Adrenal gland (tissue), 12 donors: ENCODE results near the gene PLEKHN1. TPM values are rescaled to one million over a fixed set of nuclear protein-coding genes. Genes with fewer than 3 reads are reported as not detected.

ENCODE experiments used
- DNase-seq, 7 donors: peaks; one replicate each; pipeline ENCODE4 v3.0.0-alpha.2; 2019 to 2020
- H3K27ac ChIP-seq, 5 donors: fragments of 200-600 bp; sonication (generic) in 4 of 5; 1 replicate in 3 of 5; 2 replicates in 2 of 5; pipeline versions ENCODE4 v1.5.1 to v1.8.0; 2016 to 2020; ENCODE audit warnings: mild to moderate bottlenecking in 1 of 5
- H3K27me3 ChIP-seq: fragments of 200-600 bp; 2 replicates; pipeline ENCODE4 v1.8.0; 2021
- H3K36me3 ChIP-seq, 2 donors: fragments of 200-600 bp; replicated peaks in 1 of 2; 1 replicate in 1 of 2; 2 replicates in 1 of 2; pipeline versions ENCODE4 v1.5.1 to v1.8.0; 2018 to 2022
- H3K4me1 ChIP-seq, 2 donors: fragments of 200-600 bp; replicated peaks in 1 of 2; 1 replicate in 1 of 2; 2 replicates in 1 of 2; pipeline versions ENCODE4 v1.5.1 to v1.8.0; 2018 to 2021
- H3K4me3 ChIP-seq, 4 donors: fragments of 200-600 bp; sonication (generic) in 3 of 4; one replicate each; pipeline ENCODE4 v1.5.1; 2016 to 2018
- H3K9me3 ChIP-seq, 3 donors: fragments of 200-600 bp; sonication (generic) in 1 of 3; replicated peaks in 1 of 3; 1 replicate in 2 of 3; 2 replicates in 1 of 3; pipeline versions ENCODE4 v1.5.1 to v1.8.0; 2016 to 2021
- POLR2A ChIP-seq, 2 donors: fragments of 450-650 bp; IDR thresholded peaks; one replicate each; pipeline ENCODE4 v1.6.1; 2017; ENCODE audit warnings: antibody characterized with exemption in 2 of 2, mild to moderate bottlenecking in 2 of 2, moderate library complexity in 1 of 2
- WGBS, 4 donors: extraction: QIAGEN DNeasy Blood & Tissue Kit in 2 of 4; methylation state at CpG; one replicate each; pipeline versions ENCODE4 v1.1.5 to v1.1.7; 2013 to 2017; 5-methylcytosine and 5-hydroxymethylcytosine counted together
- intact Hi-C, 2 donors: fragments of 100-400 bp; cut with DNase I; formaldehyde crosslinking; loops; one replicate each; pipeline versions ENCODE4 v1.14.1 to v1.15.0; 2022 to 2023
- polyA plus RNA-seq, 3 donors: library from polyadenylated mRNA; stranded (reverse); fragments of 200-250 nt in 2 of 3; fragments of 350-450 nt in 1 of 3; fragmentation: Illumina TruSeq in 1 of 3; extraction: RNeasy Lipid Tissue Mini Kit (QIAGEN cat#74804) in 1 of 3; gene quantifications; one replicate each; pipeline ENCODE4 v1.2.3, GENCODE V29; 2013 to 2014
- total RNA-seq, 9 donors: library from RNA; depleted of rRNA in 4 of 9; stranded (reverse); fragments of >200 nt in 4 of 9; fragments of 120-200 nt in 1 of 9; fragmentation: NEBNext Ultra II Directional in 1 of 9; extraction: Animal tissue kit (Norgen Biotek cat#: 25700) in 1 of 9; gene quantifications; one replicate each; pipeline versions ENCODE4 v1.1.0 to v1.2.4, GENCODE V29; 2013 to 2023
- TF ChIP-seq, protein P1 (sequence below), 6 experiments: fragments of 450-650 bp in 4 of 6; fragments of 200-600 bp in 2 of 6; sonication (generic) in 1 of 6; IDR thresholded peaks; 1 replicate in 5 of 6; 2 replicates in 1 of 6; pipeline versions ENCODE4 v1.5.1 to v1.8.0; 2016 to 2021; ENCODE audit warnings: antibody characterized with exemption in 6 of 6, mild to moderate bottlenecking in 2 of 6, moderate library complexity in 1 of 6
- donor health status: healthy with polysubstance abuse.
- donor health status: Bipolar disorder and iron deficiency.
- donor health status: DM: yes; HTN: yes; CAD: no.
- donor health status: DM: no; HTN: no; CAD: no.
- donor health status: DM: no; HTN: no; CAD: no.
- donor health status: DM: yes; HTN: yes; CAD: no.

Gene PLEKHN1
- total and polyA plus RNA-seq, 12 donors, result 0.05 to 10.5 (median 1.3) TPM; not detected in 3

GRCh38 chr1:956636-957035 lies 9.6 kb upstream of the PLEKHN1 start:
- Histone ChIP-seq H3K9me3 (no peaks in the 10 kb centered on the region), H3K27me3 (no peaks in the 10 kb centered on the region), H3K4me1 (peaks cover 17 to 20% of the 10 kb centered on the region in 2 donors), H3K4me3 (no peak overlapping the region), H3K36me3 (peaks cover 0 to 53% of the 10 kb centered on the region in 2 donors), H3K27ac (no peak overlapping the region)
- DNase-seq, result no peak
- WGBS, 4 donors, result 88 to 95% (median 94%) methylated on average over 4 to 11 of the region's 11 CpGs
- TF ChIP-seq POLR2A (IDR thresholded peaks at IDR 0.05), result no peak
- TF ChIP-seq, protein P1, sequence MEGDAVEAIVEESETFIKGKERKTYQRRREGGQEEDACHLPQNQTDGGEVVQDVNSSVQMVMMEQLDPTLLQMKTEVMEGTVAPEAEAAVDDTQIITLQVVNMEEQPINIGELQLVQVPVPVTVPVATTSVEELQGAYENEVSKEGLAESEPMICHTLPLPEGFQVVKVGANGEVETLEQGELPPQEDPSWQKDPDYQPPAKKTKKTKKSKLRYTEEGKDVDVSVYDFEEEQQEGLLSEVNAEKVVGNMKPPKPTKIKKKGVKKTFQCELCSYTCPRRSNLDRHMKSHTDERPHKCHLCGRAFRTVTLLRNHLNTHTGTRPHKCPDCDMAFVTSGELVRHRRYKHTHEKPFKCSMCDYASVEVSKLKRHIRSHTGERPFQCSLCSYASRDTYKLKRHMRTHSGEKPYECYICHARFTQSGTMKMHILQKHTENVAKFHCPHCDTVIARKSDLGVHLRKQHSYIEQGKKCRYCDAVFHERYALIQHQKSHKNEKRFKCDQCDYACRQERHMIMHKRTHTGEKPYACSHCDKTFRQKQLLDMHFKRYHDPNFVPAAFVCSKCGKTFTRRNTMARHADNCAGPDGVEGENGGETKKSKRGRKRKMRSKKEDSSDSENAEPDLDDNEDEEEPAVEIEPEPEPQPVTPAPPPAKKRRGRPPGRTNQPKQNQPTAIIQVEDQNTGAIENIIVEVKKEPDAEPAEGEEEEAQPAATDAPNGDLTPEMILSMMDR (IDR thresholded peaks at IDR 0.05), result no peak
- intact Hi-C loops, result no loop called here

- WGBS, 4 donors, result 2 to 6% (median 4%) methylated on average over 22 to 101 of the region's 101 CpGs
- intact Hi-C loops, result no loop called here
- Histone ChIP-seq H3K9me3 (no peaks in the 10 kb centered on the region), H3K4me3 (peak within 1 kb of the TSS; percentile 19 to 99 (median 92)), H3K27ac (peak within 1 kb of the TSS in 2 of 5 donors; percentile 48 to 61), H3K36me3 (peaks cover 0 to 29% of the 10 kb centered on the region in 2 donors), H3K4me1 (peaks cover 17 to 20% of the 10 kb centered on the region in 2 donors), H3K27me3 (no peaks in the 10 kb centered on the region)
- peak; percentile 88 to 96 (median 93) for DNase-seq
- no peak for TF ChIP-seq POLR2A (IDR thresholded peaks at IDR 0.05)
- TF ChIP-seq, protein P1 (IDR thresholded peaks at IDR 0.05), result no peak
These were observed 7.2 kb upstream of the PLEKHN1 start, which contains the start of gene NOC2L for GRCh38 chr1:958823-959730. Gene NOC2L, minus strand, starts transcription at chr1:959256. Its CDS starts 16 bp downstream, at chr1:959240.

DNA sequence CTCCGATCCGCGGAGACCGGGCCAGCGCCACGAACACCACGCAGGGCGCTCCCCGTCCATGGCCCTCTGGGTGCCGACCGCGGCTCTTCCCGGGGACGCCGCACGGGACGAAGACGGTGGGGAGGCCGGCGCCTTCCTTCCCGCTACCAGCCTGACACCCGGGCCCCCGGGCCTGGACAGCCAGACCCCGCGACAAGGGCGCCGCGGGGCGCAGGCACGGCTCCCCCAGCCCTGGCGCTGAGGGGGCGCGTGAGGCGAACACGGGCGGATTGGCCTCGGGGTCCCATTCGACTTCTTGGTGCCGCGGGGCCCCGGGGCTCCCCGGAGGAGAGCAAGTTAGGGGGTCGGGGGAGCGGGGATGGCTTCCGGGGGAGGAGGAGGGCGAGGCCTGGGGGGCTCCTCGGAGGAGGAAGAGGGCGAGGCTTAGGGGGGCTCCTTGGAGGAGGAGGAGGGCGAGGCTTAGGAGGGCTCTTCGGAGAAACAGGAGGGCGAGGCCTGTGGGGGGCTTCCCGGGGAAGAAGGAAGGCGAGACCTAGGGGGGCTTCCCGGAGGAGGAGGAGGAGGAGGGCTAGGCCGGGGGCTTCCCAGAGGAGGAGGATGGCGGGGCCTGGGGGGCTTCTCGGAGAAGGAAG lies 6.4 kb upstream of the PLEKHN1 start:
- Histone ChIP-seq H3K27ac (peak overlapping the region in 1 of 5 donors; percentile 45), H3K9me3 (no peaks in the 10 kb centered on the region), H3K4me1 (peaks cover 17 to 20% of the 10 kb centered on the region in 2 donors), H3K4me3 (peak overlapping the region in 2 of 4 donors; percentile 34 to 99), H3K36me3 (peaks cover 0 to 21% of the 10 kb centered on the region in 2 donors), H3K27me3 (no peaks in the 10 kb centered on the region)
- no peak for TF ChIP-seq POLR2A (IDR thresholded peaks at IDR 0.05)
- TF ChIP-seq, protein P1 (IDR thresholded peaks at IDR 0.05), result no peak
- no peak for DNase-seq
- intact Hi-C loops, result no loop called here
- 21 to 24% (median 24%) methylated on average over 19 to 57 of the region's 57 CpGs; no CpG with 5 or more reads in 1 of the 4 donors for WGBS, 4 donors
